Left lung (tissue), 10 donors: ENCODE measurements around the gene SBF1. TPM values are rescaled to one million over a fixed set of nuclear protein-coding genes. Genes with fewer than 3 reads are reported as not detected.

ENCODE experiments used
- ATAC-seq: fragments of 200-7000 bp; cut with Tn5 transposase; one replicate; pipeline ENCODE4 v1.9.1; 2020; ENCODE audit warnings: moderate library complexity
- DNase-seq, 4 donors: peaks; one replicate each; pipeline ENCODE4 v3.0.0-alpha.2; 2013 to 2020
- H3K27ac ChIP-seq, 2 donors: fragments of 200-600 bp; sonication (generic) in 1 of 2; one replicate each; pipeline versions ENCODE4 v1.5.0 to v1.8.0; 2020 to 2021
- H3K27me3 ChIP-seq, 2 donors: fragments of 200-600 bp; sonication (generic) in 1 of 2; one replicate each; pipeline versions ENCODE4 v1.5.0 to v1.8.0; 2020 to 2021
- H3K36me3 ChIP-seq, 2 donors: fragments of 200-600 bp; sonication (generic) in 1 of 2; one replicate each; pipeline versions ENCODE4 v1.5.0 to v1.8.0; 2020 to 2021
- H3K4me1 ChIP-seq, 2 donors: fragments of 200-600 bp; one replicate each; pipeline ENCODE4 v1.8.0; 2021
- H3K4me3 ChIP-seq, 2 donors: fragments of 200-600 bp; sonication (generic) in 1 of 2; one replicate each; pipeline versions ENCODE4 v1.5.0 to v1.8.0; 2020 to 2021; ENCODE audit warnings: mild to moderate bottlenecking in 1 of 2
- H3K9me3 ChIP-seq, 2 donors: fragments of 200-600 bp; sonication (generic) in 1 of 2; one replicate each; pipeline versions ENCODE4 v1.5.0 to v1.8.0; 2020 to 2021
- intact Hi-C, 2 donors: fragments of 100-400 bp; cut with DNase I; formaldehyde crosslinking; loops; one replicate each; pipeline versions ENCODE4 v1.11.2 to v1.14.2; 2022
- polyA plus RNA-seq, 6 donors: library from polyadenylated mRNA; unstranded; fragments of 120-200 nt; gene quantifications; one replicate each; pipeline ENCODE4 v1.2.1, GENCODE V29; 2013; ENCODE audit not compliant: insufficient read length in 6 of 6
- total RNA-seq, 2 donors: library from RNA; stranded (reverse); fragmentation: NEBNext Ultra II Directional; extraction: Animal tissue kit (Norgen Biotek cat#: 25700); gene quantifications; one replicate each; pipeline ENCODE4 v1.2.1, GENCODE V29; 2021
- TF ChIP-seq, protein P1 (sequence below), 2 donors: fragments of 200-600 bp; sonication (generic) in 1 of 2; IDR thresholded peaks; one replicate each; pipeline versions ENCODE4 v1.5.0 to v1.8.0; 2021; ENCODE audit warnings: antibody characterized with exemption in 2 of 2
- donor health status: DM: no; HTN: yes; CAD: no.
- donor health status: DM: no; HTN: no; CAD: no.

SBF1 gene
- total and polyA plus RNA-seq, 8 donors: 31.6 to 69.9 (median 41.9) TPM

DNA sequence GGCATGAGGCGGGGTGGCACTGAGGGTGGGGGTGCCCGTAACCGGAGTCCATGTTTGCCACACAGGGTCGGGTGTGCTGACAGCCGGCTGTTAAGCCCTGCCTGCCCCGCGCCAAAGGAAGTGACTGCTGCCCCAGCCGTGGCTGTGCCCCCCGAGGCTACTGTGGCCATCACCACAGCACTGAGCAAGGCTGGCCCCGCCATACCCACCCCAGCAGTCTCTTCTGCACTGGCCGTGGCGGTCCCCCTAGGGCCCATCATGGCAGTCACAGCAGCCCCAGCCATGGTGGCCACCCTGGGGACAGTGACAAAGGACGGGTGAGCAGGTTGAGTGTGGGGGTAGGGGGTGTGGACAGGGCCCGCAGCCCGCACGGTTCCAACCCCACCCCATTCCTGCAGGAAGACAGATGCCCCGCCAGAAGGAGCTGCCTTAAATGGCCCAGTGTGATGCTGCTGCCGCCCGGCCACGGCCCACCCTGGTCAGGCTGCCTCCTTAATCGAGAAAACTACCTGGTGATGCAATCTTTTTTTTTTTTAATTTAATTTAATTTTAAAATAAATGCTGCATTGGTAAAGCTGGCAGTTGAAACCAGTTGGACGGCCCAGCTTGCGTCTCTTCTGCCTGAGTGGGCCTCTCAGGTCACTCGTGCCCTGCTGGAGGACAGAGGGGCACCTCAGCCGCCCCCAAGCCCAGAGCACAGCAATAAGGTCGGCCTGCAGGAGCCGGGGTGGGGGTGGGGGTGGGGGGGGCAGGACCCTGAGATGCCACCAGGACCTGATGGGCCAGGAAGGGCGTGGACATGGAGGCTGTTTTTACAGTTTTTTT lies 30.8 kb downstream of the SBF1 start:
- Histone ChIP-seq H3K27me3 (no peaks in the 10 kb centered on the region), H3K27ac (peak overlapping the region; percentile 59 to 75), H3K4me1 (peaks cover 8 to 18% of the 10 kb centered on the region in 2 donors), H3K4me3 (no peak overlapping the region), H3K9me3 (no peaks in the 10 kb centered on the region), H3K36me3 (peaks cover 0 to 96% of the 10 kb centered on the region in 2 donors)
- DNase-seq: peak in 2 of 4 donors; percentile 41 to 77
- peak; percentile 7 for ATAC-seq
- TF ChIP-seq, protein P1, sequence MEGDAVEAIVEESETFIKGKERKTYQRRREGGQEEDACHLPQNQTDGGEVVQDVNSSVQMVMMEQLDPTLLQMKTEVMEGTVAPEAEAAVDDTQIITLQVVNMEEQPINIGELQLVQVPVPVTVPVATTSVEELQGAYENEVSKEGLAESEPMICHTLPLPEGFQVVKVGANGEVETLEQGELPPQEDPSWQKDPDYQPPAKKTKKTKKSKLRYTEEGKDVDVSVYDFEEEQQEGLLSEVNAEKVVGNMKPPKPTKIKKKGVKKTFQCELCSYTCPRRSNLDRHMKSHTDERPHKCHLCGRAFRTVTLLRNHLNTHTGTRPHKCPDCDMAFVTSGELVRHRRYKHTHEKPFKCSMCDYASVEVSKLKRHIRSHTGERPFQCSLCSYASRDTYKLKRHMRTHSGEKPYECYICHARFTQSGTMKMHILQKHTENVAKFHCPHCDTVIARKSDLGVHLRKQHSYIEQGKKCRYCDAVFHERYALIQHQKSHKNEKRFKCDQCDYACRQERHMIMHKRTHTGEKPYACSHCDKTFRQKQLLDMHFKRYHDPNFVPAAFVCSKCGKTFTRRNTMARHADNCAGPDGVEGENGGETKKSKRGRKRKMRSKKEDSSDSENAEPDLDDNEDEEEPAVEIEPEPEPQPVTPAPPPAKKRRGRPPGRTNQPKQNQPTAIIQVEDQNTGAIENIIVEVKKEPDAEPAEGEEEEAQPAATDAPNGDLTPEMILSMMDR (IDR thresholded peaks at IDR 0.05): no peak
- intact Hi-C loops: no loop called here

DNA sequence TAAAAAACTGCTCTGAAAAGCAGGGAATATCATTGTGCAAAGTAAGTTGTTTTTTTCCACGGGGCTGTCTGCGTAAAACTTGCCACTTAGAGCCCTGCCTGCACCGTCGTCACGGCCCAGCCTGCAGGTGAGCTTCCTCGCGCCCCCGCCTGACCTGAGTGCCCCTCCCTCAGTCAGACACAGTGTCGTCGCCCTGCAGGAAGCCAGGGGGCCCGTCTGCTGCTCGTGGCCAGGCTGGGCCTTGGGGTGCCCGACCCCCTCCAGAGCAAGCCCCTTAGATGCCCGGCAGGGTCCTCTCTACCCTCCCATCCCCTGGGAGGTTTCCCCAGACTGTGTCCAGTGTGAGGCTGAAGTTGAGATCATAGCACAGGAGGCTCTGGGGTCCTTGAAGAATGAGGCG lies 31.6 kb downstream of the SBF1 start:
- intact Hi-C loops: no loop called here

DNA sequence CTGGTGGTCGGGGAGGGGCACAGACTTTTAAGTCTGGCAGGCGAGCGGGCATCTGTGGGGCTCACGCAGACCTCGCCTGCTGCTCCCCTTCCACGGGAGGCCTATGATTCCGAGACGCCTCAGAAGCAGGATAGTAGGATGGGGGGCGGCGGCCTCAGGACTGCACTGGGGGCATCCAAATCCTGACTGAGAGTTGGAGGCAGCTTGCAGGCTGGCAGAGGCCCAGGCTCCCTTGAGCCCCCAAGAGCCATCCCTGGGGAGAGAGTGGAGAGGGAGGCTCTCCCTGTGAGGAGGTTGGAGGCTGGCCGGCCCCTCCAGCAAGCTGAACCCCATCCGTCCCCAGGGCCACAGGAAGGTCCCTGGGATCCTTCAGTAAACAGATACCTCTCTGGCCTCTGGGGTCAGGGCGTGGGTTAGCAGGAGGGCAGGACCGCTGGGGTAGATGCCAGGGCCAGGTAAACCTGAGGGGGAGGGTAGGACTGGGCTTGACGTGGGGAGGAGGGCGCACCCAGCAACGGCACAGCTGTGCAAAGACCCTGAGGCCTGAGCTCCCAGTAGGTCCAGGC lies 33.3 kb downstream of the SBF1 start:
- H3K36me3 ChIP-seq: peaks cover 0 to 96% of the 10 kb centered on the region in 2 donors

More for the DNA sequence above, 31.6 kb downstream of the SBF1 start:
- H3K9me3 ChIP-seq: no peaks in the 10 kb centered on the region
- no peaks in the 10 kb centered on the region for H3K27me3 ChIP-seq
- ATAC-seq (no peak), DNase-seq (peak in 1 of 4 donors; percentile 77)
- peak overlapping the region; percentile 59 to 75 for H3K27ac ChIP-seq
- H3K36me3 ChIP-seq: peaks cover 0 to 96% of the 10 kb centered on the region in 2 donors
- peaks cover 8 to 18% of the 10 kb centered on the region in 2 donors for H3K4me1 ChIP-seq
- no peak overlapping the region for H3K4me3 ChIP-seq
- TF ChIP-seq, protein P1 (IDR thresholded peaks at IDR 0.05): no peak

DNA sequence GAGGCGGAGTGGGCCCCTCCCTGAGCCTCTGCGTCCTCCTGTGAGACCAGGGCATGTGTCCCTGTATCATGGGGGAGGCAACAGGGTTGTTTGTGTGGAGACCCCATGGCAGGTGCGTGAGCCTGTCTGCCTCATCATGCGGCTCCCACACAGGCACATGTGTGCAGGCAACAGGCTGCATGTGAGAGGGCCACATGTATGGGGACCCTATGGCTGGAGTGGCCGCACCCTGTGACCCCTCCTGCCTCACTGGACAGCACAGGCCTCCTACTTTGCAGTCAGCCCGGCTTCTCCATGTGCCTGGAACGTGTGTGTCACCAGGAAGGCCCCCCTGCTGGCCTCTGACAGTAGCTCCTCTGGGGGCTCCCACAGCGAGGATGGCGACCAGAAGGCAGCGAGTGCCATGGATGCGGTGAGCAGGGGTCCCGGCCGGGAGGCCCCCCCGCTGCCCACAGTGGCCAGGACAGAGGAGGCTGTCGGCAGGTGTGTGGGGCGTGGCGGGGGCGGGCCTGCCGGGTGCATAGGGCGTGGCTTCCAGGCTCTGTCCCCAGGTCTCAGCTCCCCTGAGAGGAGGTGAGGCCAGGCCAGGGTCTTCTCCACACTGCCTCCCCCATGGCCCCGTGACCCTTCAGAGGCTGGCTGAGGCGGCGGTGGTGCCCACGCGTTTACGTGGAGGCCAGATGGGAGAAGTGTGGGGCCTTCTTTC lies 34.1 kb downstream of the SBF1 start:
- Histone ChIP-seq H3K27me3 (no peaks in the 10 kb centered on the region), H3K4me1 (peaks cover 8 to 17% of the 10 kb centered on the region in 2 donors), H3K36me3 (peaks cover 0 to 96% of the 10 kb centered on the region in 2 donors), H3K9me3 (no peaks in the 10 kb centered on the region), H3K27ac (no peak overlapping the region), H3K4me3 (no peak overlapping the region)
- intact Hi-C loops: no loop called here
- DNase-seq (peak in 1 of 4 donors; percentile 75), ATAC-seq (no peak)
- TF ChIP-seq, protein P1 (IDR thresholded peaks at IDR 0.05): no peak

More for the DNA sequence above, 33.3 kb downstream of the SBF1 start:
- ATAC-seq (no peak), DNase-seq (peak in 1 of 4 donors; percentile 60)
- TF ChIP-seq, protein P1 (IDR thresholded peaks at IDR 0.05): no peak
- Histone ChIP-seq H3K9me3 (no peaks in the 10 kb centered on the region), H3K4me3 (no peak overlapping the region), H3K4me1 (peaks cover 8 to 18% of the 10 kb centered on the region in 2 donors), H3K27ac (no peak overlapping the region), H3K27me3 (no peaks in the 10 kb centered on the region)
- intact Hi-C loops: no loop called here
